OCI-LY1 (cell line): ENCODE results near the gene SUMO4.

Source experiments
- EZH2 ChIP-seq: fragments of 200-600 bp; sonication (generic), shearing (Covaris generic); IDR thresholded peaks from 2 replicates; pipeline ENCODE4 v1.8.0; 2017; ENCODE audit warnings: borderline replicate concordance, mixed run types, mild to moderate bottlenecking, antibody characterized with exemption, low read length, moderate library complexity, mixed read lengths
- TF ChIP-seq, protein P1 (sequence below): fragments of 200-600 bp; sonication (generic), shearing (Covaris generic); IDR thresholded peaks from 2 replicates; pipeline ENCODE4 v1.5.1; 2017; ENCODE audit warnings: mild to moderate bottlenecking, antibody characterized with exemption, low read length, moderate library complexity, mixed read lengths

DNA sequence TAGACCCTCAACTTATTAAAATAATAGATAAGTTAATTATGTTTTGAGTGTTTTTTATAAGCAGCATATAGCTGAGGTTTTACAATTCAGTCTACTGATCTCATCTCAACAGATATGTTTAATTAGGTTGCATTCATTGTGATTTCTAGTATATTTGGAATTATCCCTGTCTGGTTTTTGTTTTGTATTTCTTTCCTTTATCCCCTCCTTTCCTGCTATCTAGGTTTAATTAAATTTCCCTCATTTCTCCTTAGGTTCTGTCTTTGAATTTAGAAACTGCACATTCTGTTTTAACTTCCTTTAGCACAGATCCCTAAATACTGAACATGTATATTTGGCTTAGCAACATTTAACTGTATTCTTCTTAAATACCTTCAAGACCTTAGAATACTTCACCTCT lies 4.9 kb upstream of the SUMO4 start:
- TF ChIP-seq, protein P1, sequence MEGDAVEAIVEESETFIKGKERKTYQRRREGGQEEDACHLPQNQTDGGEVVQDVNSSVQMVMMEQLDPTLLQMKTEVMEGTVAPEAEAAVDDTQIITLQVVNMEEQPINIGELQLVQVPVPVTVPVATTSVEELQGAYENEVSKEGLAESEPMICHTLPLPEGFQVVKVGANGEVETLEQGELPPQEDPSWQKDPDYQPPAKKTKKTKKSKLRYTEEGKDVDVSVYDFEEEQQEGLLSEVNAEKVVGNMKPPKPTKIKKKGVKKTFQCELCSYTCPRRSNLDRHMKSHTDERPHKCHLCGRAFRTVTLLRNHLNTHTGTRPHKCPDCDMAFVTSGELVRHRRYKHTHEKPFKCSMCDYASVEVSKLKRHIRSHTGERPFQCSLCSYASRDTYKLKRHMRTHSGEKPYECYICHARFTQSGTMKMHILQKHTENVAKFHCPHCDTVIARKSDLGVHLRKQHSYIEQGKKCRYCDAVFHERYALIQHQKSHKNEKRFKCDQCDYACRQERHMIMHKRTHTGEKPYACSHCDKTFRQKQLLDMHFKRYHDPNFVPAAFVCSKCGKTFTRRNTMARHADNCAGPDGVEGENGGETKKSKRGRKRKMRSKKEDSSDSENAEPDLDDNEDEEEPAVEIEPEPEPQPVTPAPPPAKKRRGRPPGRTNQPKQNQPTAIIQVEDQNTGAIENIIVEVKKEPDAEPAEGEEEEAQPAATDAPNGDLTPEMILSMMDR = no peak
- TF ChIP-seq EZH2 = no peak
